ENCODE data around the gene DEFB124. TPM values are rescaled to one million over a fixed set of nuclear protein-coding genes. Genes with fewer than 3 reads are reported as not detected.
"Not testable (repeated sequence)": the region's sequence is repeated elsewhere in the genome, so short reads cannot be mapped to it uniquely, and the experiment has no call there.

The DEFB124 gene
- total and polyA plus RNA-seq, 4 donors = 0.33 to 0.53 TPM; not detected in 2

- not testable (repeated sequence) for H3K27me3 ChIP-seq (ENCODE audit: control insufficient read depth, insufficient read depth, low read length); H3K4me3 ChIP-seq (ENCODE audit: low read depth, low read length); H3K9me3 ChIP-seq (ENCODE audit: control insufficient read depth, insufficient read depth, low read length); H3K36me3 ChIP-seq (ENCODE audit: control insufficient read depth, insufficient read depth, low read length); H3K4me1 ChIP-seq (ENCODE audit: control insufficient read depth, insufficient read depth, low read length); DNase-seq (ENCODE audit: low read depth in 4 of 6, low spot score in 6 of 6); H3K27ac ChIP-seq (ENCODE audit: low read depth, low read length)
- 95% methylated on average over 14 of the region's 31 CpGs for WGBS (ENCODE audit: insufficient coverage)
These were observed 47.4 kb downstream of the DEFB124 start for GRCh38 chr20:31427576-31427975.

- no CpG with 5 or more reads among the region's 48 CpGs for WGBS (ENCODE audit: insufficient coverage)
- not testable (repeated sequence) for DNase-seq (ENCODE audit: low read depth in 4 of 6, low spot score in 6 of 6); H3K9me3 ChIP-seq (ENCODE audit: control insufficient read depth, insufficient read depth, low read length); H3K4me1 ChIP-seq (ENCODE audit: control insufficient read depth, insufficient read depth, low read length); H3K27me3 ChIP-seq (ENCODE audit: control insufficient read depth, insufficient read depth, low read length); H3K4me3 ChIP-seq (ENCODE audit: low read depth, low read length); H3K36me3 ChIP-seq (ENCODE audit: control insufficient read depth, insufficient read depth, low read length); H3K27ac ChIP-seq (ENCODE audit: low read depth, low read length)
These were observed 47.9 kb downstream of the DEFB124 start for GRCh38 chr20:31426891-31427551.

GRCh38 chr20:31425797-31426196 is 49.1 kb downstream of the DEFB124 start:
- Histone ChIP-seq H3K9me3 (ENCODE audit: control insufficient read depth, insufficient read depth, low read length) (no peaks in the 10 kb centered on the region), H3K4me3 (ENCODE audit: low read depth, low read length) (no peak overlapping the region), H3K27ac (ENCODE audit: low read depth, low read length) (no peak overlapping the region), H3K27me3 (ENCODE audit: control insufficient read depth, insufficient read depth, low read length) (no peaks in the 10 kb centered on the region), H3K36me3 (ENCODE audit: control insufficient read depth, insufficient read depth, low read length) (no peaks in the 10 kb centered on the region), H3K4me1 (ENCODE audit: control insufficient read depth, insufficient read depth, low read length) (no peaks in the 10 kb centered on the region)
- DNase-seq (ENCODE audit: low read depth in 4 of 6, low spot score in 6 of 6) = no peak

- no peaks in the 10 kb centered on the region for H3K4me1 ChIP-seq (ENCODE audit: control insufficient read depth, insufficient read depth, low read length)
- no peaks in the 10 kb centered on the region for H3K36me3 ChIP-seq (ENCODE audit: control insufficient read depth, insufficient read depth, low read length)
- no peak for DNase-seq (ENCODE audit: low read depth in 4 of 6, low spot score in 6 of 6)
- no peaks in the 10 kb centered on the region for H3K27me3 ChIP-seq (ENCODE audit: control insufficient read depth, insufficient read depth, low read length)
- 83% methylated on average over 1 of the region's 7 CpGs for WGBS (ENCODE audit: insufficient coverage)
- no peak overlapping the region for H3K4me3 ChIP-seq (ENCODE audit: low read depth, low read length)
- peaks cover 3% of the 10 kb centered on the region for H3K9me3 ChIP-seq (ENCODE audit: control insufficient read depth, insufficient read depth, low read length)
- no peak overlapping the region for H3K27ac ChIP-seq (ENCODE audit: low read depth, low read length)
These were observed 56.6 kb downstream of the DEFB124 start for GRCh38 chr20:31418307-31418706.

- no peaks in the 10 kb centered on the region for H3K36me3 ChIP-seq (ENCODE audit: control insufficient read depth, insufficient read depth, low read length)
- no peak overlapping the region for H3K27ac ChIP-seq (ENCODE audit: low read depth, low read length)
- no peaks in the 10 kb centered on the region for H3K27me3 ChIP-seq (ENCODE audit: control insufficient read depth, insufficient read depth, low read length)
- DNase-seq (ENCODE audit: low read depth in 4 of 6, low spot score in 6 of 6) = no peak
- H3K4me1 ChIP-seq (ENCODE audit: control insufficient read depth, insufficient read depth, low read length) = no peaks in the 10 kb centered on the region
- H3K4me3 ChIP-seq (ENCODE audit: low read depth, low read length) = no peak overlapping the region
- peaks cover 3% of the 10 kb centered on the region for H3K9me3 ChIP-seq (ENCODE audit: control insufficient read depth, insufficient read depth, low read length)
- WGBS (ENCODE audit: insufficient coverage) = 100% methylated on average over 1 of the region's 2 CpGs
These were observed 59.3 kb downstream of the DEFB124 start for GRCh38 chr20:31415653-31416052.

Other genes with a start within 250 kb of the DEFB124 start
- gene DEFB115, start 217.5 kb downstream of the DEFB124 start, total RNA-seq = not detected
- not detected for gene DEFB115, start 217.5 kb downstream of the DEFB124 start, polyA plus RNA-seq (ENCODE audit: insufficient read length in 2 of 2)
- not detected for gene DEFB116, start 166.5 kb downstream of the DEFB124 start, total RNA-seq
- not detected for gene DEFB116, start 166.5 kb downstream of the DEFB124 start, polyA plus RNA-seq (ENCODE audit: insufficient read length in 2 of 2)
- not detected for gene DEFB118, start 106.5 kb downstream of the DEFB124 start, total RNA-seq
- gene DEFB118, start 106.5 kb downstream of the DEFB124 start, polyA plus RNA-seq (ENCODE audit: insufficient read length in 2 of 2) = not detected
- not detected for gene DEFB119, start 84.5 kb downstream of the DEFB124 start, total RNA-seq
- not detected for gene DEFB119, start 84.5 kb downstream of the DEFB124 start, polyA plus RNA-seq (ENCODE audit: insufficient read length in 2 of 2)
- not detected for gene DEFB121, start 68.9 kb downstream of the DEFB124 start, total RNA-seq
- not detected for gene DEFB121, start 68.9 kb downstream of the DEFB124 start, polyA plus RNA-seq (ENCODE audit: insufficient read length in 2 of 2)
- gene DEFB123, start 34.5 kb downstream of the DEFB124 start, total RNA-seq = not detected
- gene DEFB123, start 34.5 kb downstream of the DEFB124 start, polyA plus RNA-seq (ENCODE audit: insufficient read length in 2 of 2) = not detected
- gene REM1, start 161 bp upstream of the DEFB124 start, total RNA-seq = 1 to 10 TPM in 1 of 2 donors, under 1 TPM in 1; 0.69 to 4.0 TPM
- under 1 TPM; 0.67 to 0.96 TPM for gene REM1, start 161 bp upstream of the DEFB124 start, polyA plus RNA-seq (ENCODE audit: insufficient read length in 2 of 2)
- gene HM13, start 39.3 kb upstream of the DEFB124 start, total RNA-seq = 10 to 100 TPM; 40.5 to 48.0 TPM
- gene HM13, start 39.3 kb upstream of the DEFB124 start, polyA plus RNA-seq (ENCODE audit: insufficient read length in 2 of 2) = 100 to 1,000 TPM; 122 to 137 TPM
- 100 to 1,000 TPM; 196 to 308 TPM for gene ID1, start 130.2 kb upstream of the DEFB124 start, total RNA-seq
- 100 to 1,000 TPM in 1 of 2 donors, 10 to 100 TPM in 1; 88.2 to 109 TPM for gene ID1, start 130.2 kb upstream of the DEFB124 start, polyA plus RNA-seq (ENCODE audit: insufficient read length in 2 of 2)
- 1 to 10 TPM in 1 of 2 donors, under 1 TPM in 1; 0.30 to 5.4 TPM for gene COX4I2, start 162.8 kb upstream of the DEFB124 start, total RNA-seq
- under 1 TPM in 1 of 2 donors, not detected in 1; 0.62 TPM for gene COX4I2, start 162.8 kb upstream of the DEFB124 start, polyA plus RNA-seq (ENCODE audit: insufficient read length in 2 of 2)
- gene BCL2L1, start 247.7 kb upstream of the DEFB124 start, total RNA-seq = 10 to 100 TPM; 66.5 to 82.7 TPM
- gene BCL2L1, start 247.7 kb upstream of the DEFB124 start, polyA plus RNA-seq (ENCODE audit: insufficient read length in 2 of 2) = 10 to 100 TPM; 56.0 to 64.2 TPM

All from spinal cord (tissue), 10 donors.